ENCODE measurements around the gene U2AF2.
A peak's percentile ranks its signal among the peaks of the same experiment; 100 is the strongest.

U2AF2 gene

GRCh38 chr19:55621205-55621672 lies 33.6 kb upstream of the U2AF2 start:
- no peak for DNase-seq (ENCODE audit: extremely low read depth in 1 of 2, low read depth in 1 of 2)

GRCh38 chr19:55621673-55622231 lies 33.1 kb upstream of the U2AF2 start:
- no peak for DNase-seq (ENCODE audit: extremely low read depth in 1 of 2, low read depth in 1 of 2)

GRCh38 chr19:55622242-55622969 lies 32.4 kb upstream of the U2AF2 start:
- no peak for DNase-seq (ENCODE audit: extremely low read depth in 1 of 2, low read depth in 1 of 2)

- no peak for DNase-seq (ENCODE audit: extremely low read depth in 1 of 2, low read depth in 1 of 2)
These were observed 31.7 kb upstream of the U2AF2 start for GRCh38 chr19:55623130-55623529.

- DNase-seq (ENCODE audit: extremely low read depth in 1 of 2, low read depth in 1 of 2) = no peak
These were observed 31.3 kb upstream of the U2AF2 start for GRCh38 chr19:55623561-55623960.

GRCh38 chr19:55624109-55625003 lies 30.5 kb upstream of the U2AF2 start, which contains the start of gene ZNF784:
Gene ZNF784, minus strand, starts transcription at chr19:55624566. Its CDS starts 5 bp downstream, at chr19:55624561.
- peak; percentile 87 to 94 for DNase-seq (ENCODE audit: extremely low read depth in 1 of 2, low read depth in 1 of 2)

- DNase-seq (ENCODE audit: extremely low read depth in 1 of 2, low read depth in 1 of 2) = no peak
These were observed 29.9 kb upstream of the U2AF2 start for GRCh38 chr19:55625004-55625326.

GRCh38 chr19:55626350-55626749 lies 28.5 kb upstream of the U2AF2 start:
- DNase-seq (ENCODE audit: extremely low read depth in 1 of 2, low read depth in 1 of 2) = no peak

GRCh38 chr19:55632463-55632834 lies 22.4 kb upstream of the U2AF2 start:
- peak; percentile 67 to 71 for DNase-seq (ENCODE audit: extremely low read depth in 1 of 2, low read depth in 1 of 2)

- no peak for DNase-seq (ENCODE audit: extremely low read depth in 1 of 2, low read depth in 1 of 2)
These were observed 21.0 kb upstream of the U2AF2 start for GRCh38 chr19:55633861-55634260.

GRCh38 chr19:55635334-55635717 lies 19.5 kb upstream of the U2AF2 start:
- no peak for DNase-seq (ENCODE audit: extremely low read depth in 1 of 2, low read depth in 1 of 2)

GRCh38 chr19:55635856-55636440 lies 18.9 kb upstream of the U2AF2 start:
- DNase-seq (ENCODE audit: extremely low read depth in 1 of 2, low read depth in 1 of 2) = no peak

- DNase-seq (ENCODE audit: extremely low read depth in 1 of 2, low read depth in 1 of 2) = no peak
These were observed 18.1 kb upstream of the U2AF2 start for GRCh38 chr19:55636723-55637122.

- no peak for DNase-seq (ENCODE audit: extremely low read depth in 1 of 2, low read depth in 1 of 2)
These were observed 17.3 kb upstream of the U2AF2 start for GRCh38 chr19:55637534-55637933.

- no peak for DNase-seq (ENCODE audit: extremely low read depth in 1 of 2, low read depth in 1 of 2)
These were observed 15.9 kb upstream of the U2AF2 start for GRCh38 chr19:55638864-55639359.

GRCh38 chr19:55640043-55640576 lies 14.7 kb upstream of the U2AF2 start:
- DNase-seq (ENCODE audit: extremely low read depth in 1 of 2, low read depth in 1 of 2) = peak in 1 of 2 donors; percentile 53

- DNase-seq (ENCODE audit: extremely low read depth in 1 of 2, low read depth in 1 of 2) = peak in 1 of 2 donors; percentile 43
These were observed 14.0 kb upstream of the U2AF2 start, which contains the start of gene ZNF580 for GRCh38 chr19:55640577-55641425. Gene ZNF580, plus strand, starts transcription at chr19:55641002. Its CDS starts 1,507 bp downstream, at chr19:55642509.

GRCh38 chr19:55641426-55642152 lies 13.2 kb upstream of the U2AF2 start:
- DNase-seq (ENCODE audit: extremely low read depth in 1 of 2, low read depth in 1 of 2) = no peak

Measured in activated CD8-positive, alpha-beta memory T cell treated with anti-CD3 and anti-CD28 coated beads for 1 hour (primary cell).